ENCODE results near the gene TMEM154.

The TMEM154 gene

DNA sequence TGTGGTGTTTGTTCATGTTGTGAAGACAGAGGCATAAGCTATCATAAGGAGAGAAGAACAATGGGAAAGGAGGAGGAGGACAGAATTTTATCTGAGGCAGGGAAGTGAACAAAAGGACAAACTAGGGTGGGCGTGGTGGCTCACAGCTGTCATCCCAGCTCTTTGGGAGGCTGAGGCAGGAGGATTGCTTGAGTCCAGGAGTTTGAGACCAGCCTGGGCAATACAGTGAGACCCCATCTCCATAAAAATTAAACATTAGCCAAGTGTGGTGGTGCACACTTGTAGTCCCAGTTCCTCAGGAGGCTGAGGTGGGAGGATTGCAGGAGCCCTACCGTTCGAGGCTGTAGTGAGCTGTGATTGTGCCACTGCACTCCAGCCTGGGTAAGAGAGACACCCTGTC is 49.9 kb downstream of the TMEM154 start:
- no peak for DNase-seq (ENCODE audit: low read depth)

- DNase-seq (ENCODE audit: low read depth): peak; percentile 25
Measured at GRCh38 chr4:152628128-152628527, 51.7 kb downstream of the TMEM154 start.

- DNase-seq (ENCODE audit: low read depth): no peak
Measured at GRCh38 chr4:152626790-152627189, 53.0 kb downstream of the TMEM154 start.

DNA sequence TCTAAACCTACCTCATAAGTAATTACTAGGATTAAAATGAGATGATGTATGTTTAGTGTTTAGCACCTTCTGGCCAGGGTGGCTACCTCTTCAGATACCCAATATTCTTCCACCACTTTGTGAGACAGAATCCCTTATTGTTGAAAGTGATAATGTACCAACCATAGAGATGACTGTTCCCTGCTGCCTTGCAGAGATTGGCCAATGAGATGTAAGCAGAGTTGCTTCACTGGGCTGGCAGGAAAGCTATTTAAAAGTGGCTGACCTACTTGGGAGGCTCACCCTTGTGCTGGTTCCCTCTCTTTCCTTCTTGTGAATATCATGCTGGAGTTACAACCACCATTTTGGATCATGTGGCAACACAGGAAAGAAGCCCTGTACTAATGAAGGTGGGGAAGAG is 58.9 kb downstream of the TMEM154 start:
- DNase-seq (ENCODE audit: low read depth): peak; percentile 35

GRCh38 chr4:152620218-152620617 is 59.6 kb downstream of the TMEM154 start:
- DNase-seq (ENCODE audit: low read depth): no peak

GRCh38 chr4:152619556-152619955 is 60.2 kb downstream of the TMEM154 start:
- no peak for DNase-seq (ENCODE audit: low read depth)

DNA sequence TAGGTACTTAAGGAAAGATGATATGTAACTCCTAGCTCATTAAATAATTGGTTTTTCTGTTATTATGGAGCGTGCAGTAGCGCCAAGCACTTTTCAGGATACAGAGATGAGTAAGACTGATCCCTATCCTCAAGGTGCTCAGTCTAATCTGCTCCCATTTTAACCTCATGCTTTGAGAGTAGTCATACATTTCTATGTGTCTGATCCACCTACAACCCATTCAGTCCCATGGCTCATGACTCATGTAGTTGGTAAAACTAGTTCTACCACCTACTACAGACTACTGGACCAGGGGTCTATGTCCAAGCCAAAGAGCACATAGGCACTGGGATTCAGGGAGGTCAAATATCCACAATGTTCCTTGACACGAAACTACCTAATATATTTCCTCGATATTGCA is 60.8 kb downstream of the TMEM154 start:
- DNase-seq (ENCODE audit: low read depth): no peak

DNA sequence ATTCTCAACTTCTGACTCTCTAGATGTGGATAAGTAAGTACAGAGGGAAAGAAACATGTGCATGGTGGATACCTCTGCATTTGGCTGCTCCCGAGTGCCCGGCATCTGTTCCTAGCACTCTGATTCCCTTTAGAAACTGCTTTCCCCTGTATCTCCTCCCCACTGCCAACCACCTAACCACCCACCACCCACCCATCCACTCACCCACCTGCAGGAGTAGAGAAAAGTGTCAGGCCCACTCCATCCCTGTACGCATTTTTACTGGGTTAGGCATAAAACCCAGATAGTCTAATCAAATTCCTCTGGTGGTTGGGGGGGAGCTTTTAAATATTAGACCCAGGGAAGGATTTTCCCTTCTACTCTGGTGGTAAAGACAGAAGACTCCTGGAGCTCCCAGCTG is 63.0 kb downstream of the TMEM154 start:
- DNase-seq (ENCODE audit: low read depth): no peak

DNA sequence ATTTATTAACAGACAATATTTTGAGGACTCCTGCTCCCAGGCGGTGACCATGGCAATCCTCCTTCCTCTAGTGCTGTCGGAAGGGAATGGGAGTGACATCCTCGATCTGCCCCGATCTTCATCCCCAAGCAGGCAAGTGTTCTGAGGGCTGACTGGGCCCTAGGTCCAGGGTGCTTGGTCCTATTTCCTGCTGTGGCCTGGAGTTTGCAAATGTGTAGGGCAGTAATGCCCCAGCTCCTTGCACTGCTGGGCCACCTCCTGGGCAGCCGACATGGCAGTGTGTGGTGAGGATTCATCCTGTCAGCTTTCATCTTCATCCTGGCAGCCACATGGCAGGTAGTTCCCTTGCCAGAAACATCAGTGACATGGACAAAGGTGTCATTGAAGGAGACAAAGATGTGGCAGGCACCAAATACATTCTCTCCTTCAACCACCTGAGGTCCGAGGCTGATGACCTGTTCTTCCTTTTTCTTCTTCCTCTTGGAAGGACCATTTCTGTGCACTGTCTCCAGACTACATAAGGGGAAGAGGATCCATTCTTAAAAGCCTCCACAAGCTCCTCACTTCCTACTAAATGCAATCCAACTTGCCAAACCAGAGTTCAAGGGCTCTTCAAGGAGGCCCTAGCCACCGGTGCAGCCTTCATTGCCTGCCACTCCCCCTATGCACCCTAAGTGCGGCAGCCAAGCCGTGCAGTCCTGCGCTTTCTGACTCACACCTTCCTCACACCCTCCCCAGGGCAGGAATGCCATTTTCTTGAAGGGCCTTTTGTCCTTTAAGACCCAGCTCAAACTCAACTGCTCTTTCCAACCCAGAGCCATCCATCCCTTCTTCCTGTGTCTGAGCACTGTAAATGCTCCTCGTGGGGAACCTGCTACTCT is 65.7 kb downstream of the TMEM154 start:
- DNase-seq (ENCODE audit: low read depth): no peak

GRCh38 chr4:152613351-152613750 is 66.4 kb downstream of the TMEM154 start:
- DNase-seq (ENCODE audit: low read depth): no peak

GRCh38 chr4:152610131-152610530 is 69.7 kb downstream of the TMEM154 start:
- no peak for DNase-seq (ENCODE audit: low read depth)

GRCh38 chr4:152609481-152609880 is 70.3 kb downstream of the TMEM154 start:
- DNase-seq (ENCODE audit: low read depth): no peak

GRCh38 chr4:152607178-152607577 is 72.6 kb downstream of the TMEM154 start:
- no peak for DNase-seq (ENCODE audit: low read depth)

- no peak for DNase-seq (ENCODE audit: low read depth)
Measured at GRCh38 chr4:152606753-152607152, 73.0 kb downstream of the TMEM154 start.

DNA sequence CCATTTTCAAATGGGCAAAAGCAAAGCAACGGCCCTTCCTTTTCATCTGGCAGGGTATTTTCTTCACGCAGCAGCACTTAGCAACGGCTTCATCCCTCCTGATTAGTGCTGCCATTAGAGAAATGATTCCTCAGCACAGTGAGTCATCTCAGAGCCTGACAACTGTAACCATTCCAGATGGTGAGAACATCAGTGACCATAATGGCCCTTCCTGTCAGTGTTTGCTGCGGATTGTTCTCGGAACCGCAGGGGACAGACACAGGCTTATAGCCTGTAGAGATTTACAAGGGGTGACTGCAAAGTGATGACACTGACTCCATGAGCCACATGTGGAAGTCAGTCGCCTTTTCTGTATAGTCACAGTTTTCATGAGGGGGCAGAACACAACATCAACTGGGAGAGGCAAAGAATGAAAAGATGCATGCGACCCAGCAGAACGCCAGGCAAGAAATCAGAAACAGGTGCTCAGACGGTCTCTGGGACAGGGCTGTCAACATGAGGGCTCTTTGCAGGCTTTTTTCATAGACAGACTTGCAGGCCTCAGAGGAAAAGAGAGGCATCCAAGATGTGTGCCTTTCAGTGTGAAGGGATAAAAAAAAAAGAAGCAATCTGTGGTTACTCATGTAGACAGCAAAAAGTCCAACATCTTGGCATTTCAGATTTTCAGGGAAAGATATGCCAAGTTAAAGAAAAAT is 74.0 kb downstream of the TMEM154 start:
- DNase-seq (ENCODE audit: low read depth): peak; percentile 15

- no peak for DNase-seq (ENCODE audit: low read depth)
Measured at GRCh38 chr4:152605031-152605430, 74.8 kb downstream of the TMEM154 start.

DNA sequence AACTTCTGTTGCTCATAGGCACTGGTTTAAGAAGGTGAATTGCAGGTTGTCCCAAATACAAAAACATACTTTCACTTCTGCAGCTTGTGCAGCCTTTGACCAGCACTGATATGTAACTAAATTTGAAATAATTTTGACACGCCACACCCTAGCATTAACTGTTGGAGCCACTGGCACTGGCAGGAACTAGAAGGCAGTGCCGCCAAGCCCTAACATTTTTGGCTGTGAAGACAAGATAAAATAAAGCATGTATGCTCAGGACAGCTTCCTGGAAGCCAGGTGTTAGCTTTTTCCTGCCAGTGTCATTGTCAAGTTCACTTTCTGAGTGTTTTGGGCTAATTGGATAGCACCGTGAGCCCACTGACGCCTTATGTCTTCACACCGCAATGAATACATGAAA is 78.6 kb downstream of the TMEM154 start:
- no peak for DNase-seq (ENCODE audit: low read depth)

GRCh38 chr4:152599636-152600035 is 80.2 kb downstream of the TMEM154 start:
- DNase-seq (ENCODE audit: low read depth): no peak

DNA sequence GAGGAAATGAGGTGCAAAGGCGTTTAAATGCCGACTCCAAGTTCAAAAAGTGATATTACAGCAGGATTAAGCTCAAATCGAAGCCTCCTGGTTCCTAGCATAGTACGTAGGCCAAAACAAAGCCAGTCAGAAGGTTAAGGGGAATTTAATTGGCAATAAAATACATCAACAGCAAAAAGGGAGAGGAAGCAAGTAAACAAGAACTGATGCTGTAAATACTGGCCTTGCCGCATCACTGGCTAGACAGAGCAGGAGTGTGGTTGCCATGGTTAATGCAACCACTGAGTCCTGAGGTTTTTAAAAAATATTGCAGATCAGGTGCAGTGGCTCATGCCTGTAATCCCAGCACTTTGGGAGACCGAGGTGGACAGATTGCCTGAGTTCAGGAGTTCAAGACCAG is 80.7 kb downstream of the TMEM154 start:
- no peak for DNase-seq (ENCODE audit: low read depth)

DNA sequence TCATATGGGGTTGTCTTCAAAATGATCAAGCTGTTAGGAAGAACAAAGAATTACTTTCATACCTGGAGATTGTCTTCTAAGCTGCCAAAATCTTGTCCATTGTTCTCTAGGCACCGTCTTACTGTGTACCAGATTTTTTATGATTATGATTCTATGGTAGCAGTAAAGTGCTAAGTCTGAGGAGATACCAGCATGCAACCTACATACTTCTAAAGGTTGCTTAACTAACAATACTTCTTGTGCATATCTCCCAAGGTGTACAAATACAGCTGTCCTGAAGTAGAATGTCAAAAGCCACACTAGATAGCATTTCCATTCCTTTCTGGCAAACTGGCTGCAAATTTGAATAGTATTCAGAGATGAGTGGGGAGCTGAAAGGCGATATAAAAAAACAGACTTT is 81.3 kb downstream of the TMEM154 start:
- no peak for DNase-seq (ENCODE audit: low read depth)

DNA sequence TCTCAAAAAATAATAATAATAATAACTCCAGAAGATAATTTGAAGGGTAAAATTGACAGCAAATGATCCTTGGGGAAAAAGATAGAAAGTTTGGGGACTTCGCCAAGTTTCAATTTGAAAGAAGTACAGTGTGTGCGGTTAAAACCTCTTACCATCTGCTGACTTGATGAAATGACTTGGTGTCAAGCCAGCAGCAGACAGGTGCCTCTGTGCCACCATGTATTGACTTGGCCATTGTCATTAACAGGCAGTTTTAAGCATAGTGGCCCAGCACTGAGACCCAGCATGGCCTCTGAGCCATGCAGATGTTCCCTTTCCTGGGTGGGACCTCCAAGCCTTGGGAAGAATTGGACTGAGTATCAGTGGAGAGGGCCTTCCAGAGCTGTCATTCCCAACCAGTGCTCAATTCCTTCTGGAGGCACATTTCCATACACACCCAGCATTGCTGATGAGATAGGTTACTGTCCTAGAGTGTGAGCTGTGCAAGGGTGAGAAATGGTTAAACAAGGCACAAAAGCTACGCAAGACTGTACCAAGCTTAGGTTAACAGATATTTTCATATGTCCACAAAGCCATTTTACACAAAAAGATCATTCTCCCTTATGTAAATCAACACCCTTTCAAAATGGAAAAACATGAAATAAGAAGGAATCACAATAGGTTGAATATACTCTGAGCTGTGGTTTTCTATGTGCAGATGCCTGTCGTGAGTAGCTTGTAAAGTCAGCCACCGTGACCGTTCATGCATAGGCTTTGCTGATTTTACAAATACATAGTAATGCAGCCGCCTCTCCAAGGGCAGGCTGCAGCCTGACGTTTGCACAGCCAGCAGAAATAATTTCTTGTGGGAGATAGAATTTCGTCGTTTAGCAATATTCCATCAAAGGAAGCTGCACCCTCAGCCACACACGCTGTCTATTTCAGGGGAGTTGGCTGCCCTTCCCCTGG is 84.5 kb downstream of the TMEM154 start:
- DNase-seq (ENCODE audit: low read depth): peak; percentile 20

DNA sequence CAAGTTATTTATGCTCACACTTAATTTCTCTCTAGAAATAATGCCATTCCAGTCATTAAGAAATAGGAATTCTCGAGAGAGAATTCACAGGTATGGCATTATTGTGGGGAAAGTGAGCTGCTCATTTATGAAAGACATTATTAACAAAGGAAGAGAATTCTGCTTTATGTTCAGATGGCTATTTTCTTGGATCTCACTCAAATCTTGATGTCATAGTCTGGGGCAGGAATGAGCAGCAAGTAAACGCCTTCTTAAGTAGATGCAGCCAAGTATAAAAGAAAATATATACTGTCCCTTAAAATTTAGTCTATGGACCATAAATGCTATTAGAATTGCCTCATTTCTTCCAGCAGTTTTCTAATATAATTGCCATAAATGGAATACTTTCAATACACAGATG is 85.7 kb downstream of the TMEM154 start:
- DNase-seq (ENCODE audit: low read depth): no peak

Measured in iris pigment epithelial cell (primary cell).